H1 (cell line): Measurements from ENCODE around the gene MYRIP. TPM values are rescaled to one million over a fixed set of nuclear protein-coding genes. Genes with fewer than 3 reads are reported as not detected.
A peak's percentile ranks its signal among the peaks of the same experiment; 100 is the strongest.

Experiments
- ATF3 ChIP-seq: IDR thresholded peaks from 2 replicates; pipeline ENCODE4 v1.6.1; 2011; ENCODE audit warnings: low read depth, mild to moderate bottlenecking, low read length; ENCODE audit not compliant: insufficient read depth
- CHD2 ChIP-seq: IDR thresholded peaks from 2 replicates; pipeline ENCODE4 v1.6.1; 2012; ENCODE audit warnings: low read length, improper control_type of control experiment
- CTCF ChIP-seq, 3 experiments: IDR thresholded peaks; 1 replicate in 2 of 3; 2 replicates in 1 of 3; pipeline versions ENCODE4 v1.5.1 to v1.6.1; 2011; ENCODE audit warnings: low read length in 3 of 3, mild to moderate bottlenecking in 3 of 3, inconsistent platforms in 2 of 3, low read depth in 1 of 3, moderate library complexity in 1 of 3; ENCODE audit not compliant: insufficient read depth in 1 of 3; ENCODE audit errors: control extremely low read depth in 1 of 3
- E2F6 ChIP-seq: IDR thresholded peaks from 2 replicates; pipeline ENCODE4 v1.6.1; 2012; ENCODE audit warnings: inconsistent platforms
- MAFK ChIP-seq: IDR thresholded peaks from 2 replicates; pipeline ENCODE4 v1.6.1; 2012; ENCODE audit warnings: low read depth, mild to moderate bottlenecking, improper control_type of control experiment, low read length
- RBBP5 ChIP-seq: IDR thresholded peaks from 2 replicates; pipeline ENCODE4 v1.7.1; 2012; ENCODE audit warnings: low read depth, mild to moderate bottlenecking, inconsistent platforms, low read length, moderate library complexity, borderline replicate concordance
- SP1 ChIP-seq: IDR thresholded peaks from 2 replicates; pipeline ENCODE4 v1.6.1; 2011; ENCODE audit warnings: low read depth, low read length
- USF2 ChIP-seq: IDR thresholded peaks from 2 replicates; pipeline ENCODE4 v1.6.1; 2011; ENCODE audit warnings: low read length, improper control_type of control experiment
- polyA plus RNA-seq, 7 experiments: library from polyadenylated mRNA; depleted of rRNA in 3 of 7; stranded (reverse) in 5 of 7; unstranded in 2 of 7; fragments of >200 nt in 5 of 7; fragments of 200-250 nt in 2 of 7; gene quantifications; 1 replicate in 5 of 7; 2 replicates in 1 of 7; 4 replicates in 1 of 7; pipeline versions ENCODE4 v1.2.1 to v1.2.3, GENCODE V29; 2011 to 2013; ENCODE audit warnings: missing spikeins in 2 of 7, mixed read lengths in 2 of 7
- total RNA-seq: library from RNA; stranded (reverse); fragmentation: NEBNext Ultra II Directional; extraction: Animal tissue kit (Norgen Biotek cat#: 25700); gene quantifications from 2 replicates; pipeline ENCODE4 v1.2.1, GENCODE V29; 2021

The MYRIP gene
- total and polyA plus RNA-seq, 2 of the 8 experiments (the other 6 are each of a cell fraction or from before 2014, with no cell fraction given): 0.54 to 4.3 TPM

GRCh38 chr3:40179016-40179415 is 369.6 kb downstream of the MYRIP start (continued):
- TF ChIP-seq USF2: no peak
- no peak for TF ChIP-seq CHD2
- peak; percentile 50 to 78 (median 75) for TF ChIP-seq CTCF (IDR thresholded peaks at IDR 0.05; ENCODE audit: control extremely low read depth in 1 of 3, insufficient read depth in 1 of 3, low read depth in 1 of 3, low read length in 3 of 3)
- TF ChIP-seq SP1: no peak
- TF ChIP-seq MAFK: no peak
- TF ChIP-seq E2F6: no peak
- no peak for TF ChIP-seq ATF3
- TF ChIP-seq RBBP5: no peak
